Choroid plexus epithelial cell (primary cell): Measurements from ENCODE around the gene RGS14.

Experiments
- DNase-seq: peaks from one replicate; pipeline ENCODE4 v3.0.0-alpha.2; 2010; ENCODE audit warnings: low read depth
- H3K4me3 ChIP-seq: 2 replicates; pipeline ENCODE4 v1.5.1; 2011; ENCODE audit warnings: low read depth, mild to moderate bottlenecking, control low read depth, low read length, moderate library complexity
- CTCF ChIP-seq: conservative IDR thresholded peaks from 2 replicates; pipeline ENCODE4 v1.5.1; 2011; ENCODE audit warnings: low read depth, mild to moderate bottlenecking, control low read depth, inconsistent platforms, low read length, moderate library complexity

The RGS14 gene

GRCh38 chr5:177390363-177391300, 32.9 kb downstream of the RGS14 start:
- peak; percentile 88 for DNase-seq
- peak; percentile 94 for TF ChIP-seq CTCF
- H3K4me3 ChIP-seq, result no peak overlapping the region

- DNase-seq, result no peak
- H3K4me3 ChIP-seq, result no peak overlapping the region
- TF ChIP-seq CTCF, result no peak
These were observed 35.0 kb downstream of the RGS14 start for GRCh38 chr5:177392765-177393164.

- DNase-seq, result no peak
- no peak overlapping the region for H3K4me3 ChIP-seq
- no peak for TF ChIP-seq CTCF
These were observed 35.6 kb downstream of the RGS14 start for GRCh38 chr5:177393206-177393765.

- H3K4me3 ChIP-seq, result no peak overlapping the region
- TF ChIP-seq CTCF, result no peak
- DNase-seq, result no peak
These were observed 36.3 kb downstream of the RGS14 start for GRCh38 chr5:177393990-177394389.

- no peak for DNase-seq
- TF ChIP-seq CTCF, result no peak
- H3K4me3 ChIP-seq, result no peak overlapping the region
These were observed 38.4 kb downstream of the RGS14 start for GRCh38 chr5:177396078-177396477.

- TF ChIP-seq CTCF, result no peak
- DNase-seq, result no peak
- H3K4me3 ChIP-seq, result no peak overlapping the region
These were observed 39.1 kb downstream of the RGS14 start for GRCh38 chr5:177396807-177397206.
